Lower lobe of right lung (tissue), 2 donors: ENCODE measurements around the gene PRDM15. TPM values are rescaled to one million over a fixed set of nuclear protein-coding genes. Genes with fewer than 3 reads are reported as not detected.

Source experiments
- ATAC-seq, 2 donors: fragments of 200-7000 bp; cut with Tn5 transposase; one replicate each; pipeline ENCODE4 v1.9.1; 2020 to 2022; ENCODE audit warnings: mild to moderate bottlenecking in 2 of 2, moderate library complexity in 2 of 2
- DNase-seq: peaks from one replicate; pipeline ENCODE4 v3.0.0-alpha.2; 2020
- H3K27ac ChIP-seq: fragments of 200-600 bp; one replicate; pipeline ENCODE4 v1.8.0; 2022
- H3K27me3 ChIP-seq: fragments of 200-600 bp; one replicate; pipeline ENCODE4 v1.8.0; 2022; ENCODE audit warnings: low read depth
- H3K36me3 ChIP-seq: fragments of 200-600 bp; one replicate; pipeline ENCODE4 v1.8.0; 2022; ENCODE audit warnings: mild to moderate bottlenecking
- H3K4me1 ChIP-seq: fragments of 200-600 bp; one replicate; pipeline ENCODE4 v1.8.0; 2022
- H3K4me3 ChIP-seq: fragments of 200-600 bp; one replicate; pipeline ENCODE4 v1.8.0; 2022; ENCODE audit warnings: mild to moderate bottlenecking
- H3K9me3 ChIP-seq: fragments of 200-600 bp; one replicate; pipeline ENCODE4 v1.8.0; 2022
- CTCF ChIP-seq: fragments of 200-600 bp; IDR thresholded peaks from one replicate; pipeline ENCODE4 v1.8.0; 2022; ENCODE audit warnings: antibody characterized with exemption, mild to moderate bottlenecking
- intact Hi-C: fragments of 100-400 bp; cut with DNase I; formaldehyde crosslinking; loops from one replicate; pipeline ENCODE4 v1.11.0; 2022
- total RNA-seq: library from RNA; stranded (reverse); fragmentation: NEBNext Ultra II Directional; extraction: Animal tissue kit (Norgen Biotek cat#: 25700); gene quantifications from one replicate; pipeline ENCODE4 v1.2.1, GENCODE V29; 2021
- donor health status: DM: no; HTN: yes; CAD: no; lungs with severe emphysema.

PRDM15 gene
- total RNA-seq, 1 donor from 2014 or later: 6.6 TPM

DNA sequence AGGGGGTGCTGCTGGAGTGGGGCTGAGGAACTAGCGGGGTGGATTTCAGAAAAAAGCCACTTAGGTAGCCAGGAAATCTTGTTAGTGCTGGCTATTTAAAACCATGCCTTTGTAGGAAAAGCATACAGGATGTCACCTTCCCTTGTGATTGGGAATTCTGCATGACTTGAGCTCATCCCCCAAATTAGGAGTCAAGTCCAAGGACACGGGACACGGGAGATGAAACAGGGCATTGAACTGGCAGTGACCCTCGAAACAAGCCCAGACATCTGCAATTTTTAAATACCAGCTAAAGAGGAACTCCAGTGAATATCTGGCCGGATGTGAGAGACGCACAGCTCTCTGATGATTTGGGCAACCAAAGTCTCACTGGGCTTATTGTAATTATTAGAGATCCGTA, 41.9 kb upstream of the PRDM15 start:
- no peak overlapping the region for H3K4me3 ChIP-seq
- H3K9me3 ChIP-seq: no peaks in the 10 kb centered on the region
- intact Hi-C loops: no loop called here
- peaks cover 28% of the 10 kb centered on the region for H3K4me1 ChIP-seq
- H3K36me3 ChIP-seq: peaks cover 24% of the 10 kb centered on the region
- no peaks in the 10 kb centered on the region for H3K27me3 ChIP-seq
- no peak overlapping the region for H3K27ac ChIP-seq
- no peak for TF ChIP-seq CTCF
- ATAC-seq (no peak), DNase-seq (no peak)

DNA sequence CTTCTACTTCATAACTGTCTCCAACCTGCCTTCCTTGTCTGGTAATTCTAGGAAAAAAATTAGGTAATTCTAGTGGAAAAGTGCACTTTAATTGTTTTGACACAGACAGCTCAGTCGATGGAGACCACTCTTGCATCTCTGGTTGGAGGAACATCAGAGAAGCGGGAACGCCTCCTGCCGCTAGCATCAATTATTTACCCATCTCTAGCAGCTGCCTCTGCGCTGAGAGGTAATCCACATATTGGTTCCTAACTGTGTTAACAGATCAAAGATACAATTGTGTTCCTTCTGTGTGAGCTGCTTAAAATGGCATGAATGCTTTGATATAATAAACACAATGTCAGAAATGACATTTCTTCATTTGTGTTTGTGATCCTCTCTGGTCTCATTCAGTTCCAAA, 41.3 kb upstream of the PRDM15 start:
- intact Hi-C loops: no loop called here
- H3K4me3 ChIP-seq: no peak overlapping the region
- peaks cover 30% of the 10 kb centered on the region for H3K36me3 ChIP-seq
- no peak for DNase-seq
- no peaks in the 10 kb centered on the region for H3K27me3 ChIP-seq
- no peak for TF ChIP-seq CTCF
- peaks cover 22% of the 10 kb centered on the region for H3K4me1 ChIP-seq
- ATAC-seq: no peak
- no peak overlapping the region for H3K27ac ChIP-seq
- H3K9me3 ChIP-seq: no peaks in the 10 kb centered on the region

GRCh38 chr21:41919666-41920398, 40.7 kb upstream of the PRDM15 start:
- DNase-seq: no peak
- TF ChIP-seq CTCF: no peak

DNA sequence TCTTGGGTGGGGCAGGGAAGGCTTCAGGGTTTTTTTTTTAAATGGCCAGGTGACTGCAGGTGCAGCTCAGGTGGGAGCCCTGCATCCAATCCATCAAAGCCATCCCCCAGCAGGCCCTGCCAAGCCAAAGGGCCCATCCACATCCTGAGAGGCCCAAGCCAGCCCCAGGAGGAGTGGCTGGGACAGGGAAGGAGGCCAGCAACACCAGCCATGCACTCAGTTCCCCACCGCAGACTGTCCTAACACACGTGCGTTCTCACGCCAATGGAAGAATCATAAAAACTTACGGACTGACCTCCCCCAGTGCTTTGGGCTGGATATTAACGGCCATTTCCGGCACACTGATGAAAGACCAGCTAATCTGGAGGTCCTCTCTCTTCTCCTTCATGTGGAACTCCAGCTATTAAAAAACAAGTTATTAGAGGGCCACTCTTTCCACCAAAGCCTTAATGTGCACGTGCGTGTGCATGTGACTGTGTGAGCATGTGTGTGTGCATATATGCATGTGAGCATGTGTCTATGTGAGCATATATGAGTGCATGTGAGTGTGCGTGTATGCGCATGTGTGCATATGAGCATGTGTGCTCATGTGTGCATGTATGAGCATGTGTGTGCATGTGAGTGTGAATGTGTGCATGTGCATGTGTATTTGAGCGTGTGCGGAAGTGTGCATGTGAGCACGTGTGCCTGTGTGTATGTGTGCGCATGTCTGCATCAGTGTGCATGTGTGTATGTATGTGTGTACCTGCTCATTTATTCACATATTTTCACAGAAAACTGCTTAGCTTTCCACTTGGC, 39.6 kb upstream of the PRDM15 start:
- ATAC-seq (no peak), DNase-seq (no peak)
- intact Hi-C loops: no loop called here
- Histone ChIP-seq H3K36me3 (peaks cover 46% of the 10 kb centered on the region), H3K4me1 (peaks cover 5% of the 10 kb centered on the region), H3K4me3 (no peak overlapping the region), H3K27ac (no peak overlapping the region), H3K27me3 (no peaks in the 10 kb centered on the region), H3K9me3 (no peaks in the 10 kb centered on the region)
- TF ChIP-seq CTCF: no peak

More at GRCh38 chr21:41919666-41920398, 40.7 kb upstream of the PRDM15 start:
- Histone ChIP-seq H3K4me1 (peaks cover 16% of the 10 kb centered on the region), H3K4me3 (no peak overlapping the region), H3K9me3 (no peaks in the 10 kb centered on the region), H3K27me3 (no peaks in the 10 kb centered on the region), H3K27ac (no peak overlapping the region), H3K36me3 (peaks cover 35% of the 10 kb centered on the region)
- intact Hi-C loops: no loop called here
- no peak for ATAC-seq

DNA sequence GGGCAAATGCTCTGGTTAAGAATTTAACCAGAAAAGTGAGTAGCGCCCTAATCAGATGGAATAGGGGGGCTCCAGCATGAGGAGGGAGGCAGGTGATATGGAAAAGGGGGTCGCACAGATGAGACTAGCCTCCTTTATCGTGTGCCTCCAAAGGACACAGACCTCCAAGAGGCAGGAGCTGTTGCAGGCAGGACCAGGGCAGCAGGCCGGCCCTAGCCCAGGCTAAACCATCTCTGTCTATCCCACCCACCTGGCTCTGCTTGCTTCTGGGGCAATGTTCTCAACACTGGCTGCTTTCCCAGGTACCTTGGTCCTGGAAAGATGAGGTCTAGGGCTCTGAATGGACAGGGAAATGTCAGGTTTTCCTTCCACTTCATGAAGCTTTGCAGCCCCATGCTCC, 38.4 kb upstream of the PRDM15 start:
- Histone ChIP-seq H3K9me3 (no peaks in the 10 kb centered on the region), H3K4me1 (no peaks in the 10 kb centered on the region), H3K4me3 (no peak overlapping the region), H3K27me3 (no peaks in the 10 kb centered on the region), H3K36me3 (peaks cover 58% of the 10 kb centered on the region), H3K27ac (no peak overlapping the region)
- intact Hi-C loops: no loop called here
- DNase-seq (no peak), ATAC-seq (no peak)
- no peak for TF ChIP-seq CTCF
